Retinal pigment epithelial cell (primary cell): Measurements from ENCODE around the gene BMP8B.

ENCODE experiments used
- DNase-seq: peaks from one replicate; pipeline ENCODE4 v3.0.0-alpha.2; 2010; ENCODE audit warnings: low read depth
- H3K4me3 ChIP-seq: 2 replicates; pipeline ENCODE4 v1.5.1; 2011; ENCODE audit warnings: mild to moderate bottlenecking, low read length, control low read depth, moderate library complexity
- TF ChIP-seq, protein P1 (sequence below): conservative IDR thresholded peaks from 2 replicates; pipeline ENCODE4 v1.5.1; 2011; ENCODE audit warnings: low read depth, low read length, control low read depth, inconsistent platforms

The BMP8B gene

DNA sequence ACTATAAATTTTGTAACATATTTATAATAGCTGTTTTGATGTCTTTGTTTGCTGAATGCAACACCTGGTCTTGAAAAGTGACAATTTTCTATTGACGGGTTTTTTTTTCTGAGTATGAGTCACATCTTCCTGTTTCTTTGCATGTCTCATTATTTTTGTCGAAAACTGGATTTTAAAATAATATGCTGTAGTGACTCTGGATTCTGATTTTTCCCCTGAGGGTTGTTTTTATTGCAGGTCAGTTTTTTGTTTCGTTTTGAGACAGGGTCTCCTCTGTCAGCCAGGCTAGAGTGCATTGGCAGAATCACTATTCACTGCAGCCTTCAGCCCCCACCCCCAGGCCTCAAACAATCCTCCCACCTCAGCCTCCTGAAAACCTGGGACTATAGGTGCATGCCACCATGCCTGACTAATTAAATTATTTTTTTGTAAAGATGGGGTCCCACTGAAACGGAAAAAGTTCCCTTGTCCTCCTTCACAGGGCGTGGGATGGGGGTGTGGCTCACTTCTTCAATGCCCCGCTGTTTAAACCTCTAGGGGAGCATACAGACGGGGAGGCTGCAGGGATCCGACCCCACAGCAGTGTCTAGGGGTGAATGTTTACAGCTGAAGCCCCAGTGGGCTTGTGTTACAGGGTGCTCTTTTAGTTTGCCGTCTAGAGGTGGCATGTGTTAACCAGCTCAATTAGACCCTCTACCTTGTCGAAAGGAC lies 61.3 kb downstream of the BMP8B start:
- no peak for DNase-seq
- H3K4me3 ChIP-seq = no peak overlapping the region
- TF ChIP-seq, protein P1, sequence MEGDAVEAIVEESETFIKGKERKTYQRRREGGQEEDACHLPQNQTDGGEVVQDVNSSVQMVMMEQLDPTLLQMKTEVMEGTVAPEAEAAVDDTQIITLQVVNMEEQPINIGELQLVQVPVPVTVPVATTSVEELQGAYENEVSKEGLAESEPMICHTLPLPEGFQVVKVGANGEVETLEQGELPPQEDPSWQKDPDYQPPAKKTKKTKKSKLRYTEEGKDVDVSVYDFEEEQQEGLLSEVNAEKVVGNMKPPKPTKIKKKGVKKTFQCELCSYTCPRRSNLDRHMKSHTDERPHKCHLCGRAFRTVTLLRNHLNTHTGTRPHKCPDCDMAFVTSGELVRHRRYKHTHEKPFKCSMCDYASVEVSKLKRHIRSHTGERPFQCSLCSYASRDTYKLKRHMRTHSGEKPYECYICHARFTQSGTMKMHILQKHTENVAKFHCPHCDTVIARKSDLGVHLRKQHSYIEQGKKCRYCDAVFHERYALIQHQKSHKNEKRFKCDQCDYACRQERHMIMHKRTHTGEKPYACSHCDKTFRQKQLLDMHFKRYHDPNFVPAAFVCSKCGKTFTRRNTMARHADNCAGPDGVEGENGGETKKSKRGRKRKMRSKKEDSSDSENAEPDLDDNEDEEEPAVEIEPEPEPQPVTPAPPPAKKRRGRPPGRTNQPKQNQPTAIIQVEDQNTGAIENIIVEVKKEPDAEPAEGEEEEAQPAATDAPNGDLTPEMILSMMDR = no peak

GRCh38 chr1:39726600-39726999 lies 62.1 kb downstream of the BMP8B start:
- no peak overlapping the region for H3K4me3 ChIP-seq
- TF ChIP-seq, protein P1 = no peak
- DNase-seq = no peak

DNA sequence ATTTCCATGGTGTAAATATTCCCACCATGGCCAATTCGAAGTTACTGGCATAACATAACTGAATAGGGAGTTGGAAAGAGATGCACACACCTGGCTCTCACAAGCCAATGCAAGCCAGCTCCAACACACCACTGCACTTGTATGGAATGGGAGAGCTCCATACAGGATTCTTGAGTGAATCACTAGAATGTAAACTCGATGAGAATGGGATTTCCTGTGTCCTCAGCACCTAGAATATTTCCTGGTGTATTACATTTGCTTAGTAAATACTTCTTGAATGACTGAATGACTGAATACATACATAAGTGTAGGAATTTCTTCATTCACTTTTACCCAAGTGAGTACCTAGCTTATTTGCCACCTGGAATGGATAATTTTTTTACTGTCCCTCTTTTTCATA lies 66.2 kb downstream of the BMP8B start:
- TF ChIP-seq, protein P1 = no peak
- no peak overlapping the region for H3K4me3 ChIP-seq
- DNase-seq = no peak

DNA sequence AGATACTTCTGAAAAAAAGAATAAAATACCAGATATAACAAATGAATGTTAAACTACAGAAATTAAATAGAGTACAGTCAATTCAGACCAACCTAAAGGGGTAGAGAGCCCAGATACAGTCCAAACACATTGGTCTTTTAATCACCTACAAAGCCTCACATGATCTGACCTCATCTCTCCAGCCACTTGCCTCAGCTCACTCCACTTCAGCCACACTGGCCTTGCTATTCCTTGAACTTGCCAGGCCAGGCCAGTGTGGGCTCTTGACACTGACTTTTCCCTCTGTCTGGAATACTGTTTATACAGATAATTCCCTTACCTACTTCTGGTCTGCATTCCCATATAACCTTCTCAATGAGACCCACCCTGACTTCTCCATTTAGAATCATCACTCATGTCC lies 67.0 kb downstream of the BMP8B start:
- no peak for DNase-seq
- TF ChIP-seq, protein P1 = no peak

GRCh38 chr1:39720094-39720999 lies 68.3 kb downstream of the BMP8B start:
- no peak overlapping the region for H3K4me3 ChIP-seq
- no peak for DNase-seq
- TF ChIP-seq, protein P1 = peak; percentile 49

More for the DNA sequence above, 67.0 kb downstream of the BMP8B start:
- H3K4me3 ChIP-seq = no peak overlapping the region

DNA sequence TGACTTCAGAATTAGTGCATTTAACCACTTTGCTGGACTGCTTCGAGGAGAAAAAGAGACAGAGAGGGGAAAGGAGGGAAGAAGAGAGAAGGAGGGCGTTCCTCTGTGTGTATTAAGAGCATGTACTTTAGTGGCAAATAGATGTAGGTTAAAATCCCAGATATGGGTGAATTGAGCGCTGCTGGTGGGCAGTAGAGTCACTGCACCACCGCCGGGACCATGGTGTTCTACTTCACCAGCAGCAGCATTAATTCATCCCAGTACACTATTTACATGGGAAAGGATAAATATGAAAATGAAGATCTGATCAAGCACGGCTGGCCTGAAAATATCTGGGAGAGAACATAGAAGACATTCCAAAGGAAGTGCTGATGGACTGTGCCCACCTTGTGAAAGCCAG lies 70.9 kb downstream of the BMP8B start:
- DNase-seq = no peak
- H3K4me3 ChIP-seq = no peak overlapping the region
- TF ChIP-seq, protein P1 = no peak
